Activated CD8-positive, alpha-beta memory T cell treated with anti-CD3 and anti-CD28 coated beads, Interleukin-2, amount 50 U/mL, for 24 hours (primary cell): Measurements from ENCODE around the gene DIP2B.

Experiments
- DNase-seq: peaks from one replicate; pipeline ENCODE4 v3.0.0-alpha.2; 2020; ENCODE audit errors: extremely low read depth

DIP2B gene

DNA sequence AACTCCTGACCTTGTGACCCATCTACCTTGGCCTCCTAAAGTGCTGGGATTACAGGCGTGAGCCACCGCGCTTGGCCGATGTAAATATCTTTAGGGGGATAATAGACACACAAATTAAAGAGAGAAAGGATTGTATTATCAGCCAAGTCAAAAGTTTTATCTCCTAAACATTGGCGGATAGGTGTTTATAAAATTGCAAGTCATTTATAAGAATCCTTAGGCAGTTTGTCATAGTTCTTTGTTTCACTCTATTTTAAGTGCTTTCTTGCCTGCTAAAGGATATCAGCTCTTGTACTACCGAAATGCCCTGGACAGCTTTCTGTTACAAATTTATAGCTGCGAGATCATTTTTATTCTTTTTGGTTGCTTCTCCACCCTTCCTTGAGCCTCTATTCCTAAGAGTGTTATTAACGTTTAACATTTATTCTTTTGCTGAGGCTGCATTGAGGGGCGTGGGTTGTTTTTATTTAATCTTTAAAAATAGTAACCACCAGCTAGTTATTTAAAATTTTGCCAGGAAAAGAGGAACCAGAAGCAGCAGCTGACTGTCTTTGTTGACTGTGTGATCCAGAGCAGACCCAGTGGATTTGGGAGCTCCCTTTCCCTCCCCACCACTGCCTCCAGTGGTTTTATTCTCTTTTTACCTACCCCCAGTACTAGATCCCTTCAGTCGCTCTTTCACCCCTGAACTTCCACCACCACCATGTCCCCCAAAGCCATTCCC lies 106.4 kb downstream of the DIP2B start:
- DNase-seq: no peak

GRCh38 chr12:50612882-50613281 lies 108.1 kb downstream of the DIP2B start:
- DNase-seq: no peak

DNA sequence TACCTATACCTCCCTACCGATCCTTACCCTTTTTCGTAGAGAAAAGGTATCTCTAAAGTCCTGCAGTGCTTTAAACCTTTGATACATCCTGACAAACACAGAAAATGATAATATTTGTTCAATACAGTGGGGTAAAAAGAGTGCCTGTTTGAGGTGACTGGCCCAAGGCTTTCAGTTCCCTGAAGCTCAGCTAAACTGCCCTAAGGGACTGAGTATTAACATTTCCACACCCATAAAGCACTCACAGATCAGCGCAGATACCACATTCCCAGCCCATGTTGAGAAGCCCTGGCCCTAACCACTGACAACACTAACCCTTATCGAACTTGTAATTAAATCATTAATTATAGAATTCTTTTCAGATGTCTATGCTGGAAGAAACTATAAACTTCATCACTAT lies 108.7 kb downstream of the DIP2B start:
- no peak for DNase-seq

DNA sequence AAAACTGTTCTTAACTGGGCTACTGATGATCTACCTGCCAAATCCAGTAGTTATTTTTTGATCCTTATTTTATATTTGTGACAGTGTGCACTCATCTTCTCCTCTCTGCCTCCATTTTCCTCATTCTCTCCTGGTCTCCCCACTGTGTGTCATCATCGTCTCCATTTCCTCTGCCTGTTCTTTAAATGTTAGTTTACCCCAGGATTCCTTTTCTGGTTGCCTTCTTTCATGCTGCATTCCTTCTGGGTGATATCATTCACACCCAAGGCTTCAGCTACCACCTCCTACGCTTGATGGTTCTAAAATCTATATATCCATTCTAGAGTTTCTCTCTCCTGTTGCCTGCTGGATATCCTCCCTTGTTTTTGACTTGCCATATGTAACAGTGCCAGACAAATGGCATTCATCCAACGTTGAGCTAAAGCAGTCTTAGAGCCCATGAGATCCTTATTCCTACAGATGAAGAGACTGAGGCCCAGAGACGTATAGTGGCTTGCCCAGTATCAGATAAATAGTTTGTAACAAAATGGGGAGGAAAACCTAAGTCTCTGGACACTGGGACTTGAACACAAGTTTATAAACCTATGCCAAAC lies 109.5 kb downstream of the DIP2B start:
- no peak for DNase-seq

DNA sequence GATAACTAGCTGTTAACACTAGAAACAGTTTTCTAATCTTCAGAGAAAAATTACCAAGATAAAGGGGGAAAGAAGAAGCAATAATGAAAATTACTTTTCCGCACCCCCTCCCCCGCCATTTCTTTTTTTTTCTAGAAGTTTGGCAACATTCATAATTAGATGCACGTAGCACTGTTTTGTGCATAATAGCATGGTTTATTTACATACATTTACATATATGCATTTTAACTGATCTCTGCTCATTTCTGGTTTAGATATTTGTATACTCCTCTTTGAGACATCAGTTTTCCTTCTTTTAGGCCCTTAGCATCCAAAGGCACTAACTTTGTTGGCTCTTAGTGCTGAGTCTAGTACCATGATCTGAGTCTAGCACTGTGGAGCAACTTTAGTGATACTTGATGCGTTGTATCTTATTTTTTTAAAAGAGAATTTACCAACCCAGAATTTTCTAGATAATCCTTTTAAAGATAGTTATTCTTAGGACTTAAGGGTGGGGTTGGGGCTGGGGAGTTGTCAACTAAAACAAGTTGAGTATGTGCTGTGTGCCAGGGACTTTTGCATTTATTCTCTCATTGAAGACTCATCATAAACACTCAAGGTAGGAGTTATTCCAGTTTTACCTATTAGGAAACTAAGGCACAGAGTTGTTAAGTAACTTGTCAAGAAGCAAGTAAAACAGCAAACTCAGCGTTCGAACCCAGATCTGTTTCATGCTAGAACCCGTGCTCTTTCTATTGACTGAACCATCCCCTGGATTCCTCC lies 110.5 kb downstream of the DIP2B start:
- DNase-seq: no peak

DNA sequence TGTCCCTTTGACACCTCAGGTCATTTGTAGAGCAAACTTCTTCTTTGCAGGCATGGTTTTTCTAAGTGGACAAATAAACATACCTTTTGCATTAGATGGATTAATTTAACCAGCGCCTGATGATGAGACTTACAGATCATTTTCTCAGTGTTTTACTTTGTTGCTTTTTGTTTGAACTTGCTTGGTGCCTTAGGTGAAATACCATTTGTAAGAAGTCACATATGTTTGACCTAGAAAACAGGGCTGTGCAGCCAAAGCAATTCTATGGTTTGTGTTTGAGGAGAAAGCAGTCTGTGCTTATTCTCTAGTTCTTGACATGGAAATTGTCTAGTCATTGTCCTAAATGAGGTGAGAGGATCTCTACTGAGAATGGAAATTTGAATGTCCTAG lies 111.1 kb downstream of the DIP2B start:
- DNase-seq: no peak

GRCh38 chr12:50617657-50618056 lies 112.9 kb downstream of the DIP2B start:
- DNase-seq: no peak

DNA sequence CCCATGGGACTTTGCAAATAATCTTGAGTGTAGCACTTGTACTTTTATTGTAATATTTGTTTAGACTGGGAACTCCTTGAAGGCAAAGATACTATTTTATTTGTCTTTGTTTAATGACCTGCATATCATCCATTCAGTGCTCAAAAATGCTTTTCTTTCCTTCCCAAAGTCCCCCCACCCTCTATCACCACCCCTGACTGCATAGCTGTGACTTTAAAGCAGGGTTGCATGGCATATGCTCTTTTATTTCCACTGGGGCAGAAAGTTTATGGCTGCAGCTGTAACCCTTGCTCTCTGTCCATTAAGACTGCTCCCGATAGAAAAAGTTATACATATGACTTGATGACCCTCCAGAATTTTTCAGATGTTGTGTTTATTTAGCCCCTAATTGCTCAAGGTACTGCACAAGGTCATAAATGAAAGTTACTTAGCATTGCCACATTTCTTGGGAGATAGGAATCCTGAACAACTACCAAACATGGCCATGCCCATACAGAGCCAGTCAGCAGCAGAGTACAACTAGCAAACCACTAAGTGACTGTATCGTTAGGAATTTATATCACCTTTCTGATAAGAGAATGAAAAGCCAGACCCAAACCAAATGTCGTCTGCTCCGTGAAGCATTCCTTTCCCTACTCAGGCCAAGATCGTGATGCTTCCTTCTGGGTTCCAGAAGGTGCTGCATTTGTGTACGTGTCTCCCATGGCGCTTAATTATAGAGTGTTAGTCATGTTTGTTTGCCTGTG lies 114.3 kb downstream of the DIP2B start:
- no peak for DNase-seq

DNA sequence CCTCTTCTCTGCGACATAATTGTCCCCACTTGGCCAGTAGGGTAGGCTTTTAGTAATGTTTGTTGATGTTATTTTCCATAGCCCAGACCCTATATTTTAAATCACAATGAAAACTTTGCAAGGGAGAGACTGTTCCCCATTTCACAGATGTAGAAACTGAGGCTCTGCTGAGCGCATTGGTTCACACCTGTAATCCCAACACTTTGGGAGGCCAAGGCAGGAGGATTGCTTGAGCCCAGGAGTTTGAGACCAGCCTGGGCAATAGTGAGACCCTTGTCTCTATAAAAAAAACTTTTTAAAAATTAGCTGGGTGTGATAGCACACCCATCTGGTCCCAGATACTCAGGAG lies 114.8 kb downstream of the DIP2B start:
- no peak for DNase-seq

DNA sequence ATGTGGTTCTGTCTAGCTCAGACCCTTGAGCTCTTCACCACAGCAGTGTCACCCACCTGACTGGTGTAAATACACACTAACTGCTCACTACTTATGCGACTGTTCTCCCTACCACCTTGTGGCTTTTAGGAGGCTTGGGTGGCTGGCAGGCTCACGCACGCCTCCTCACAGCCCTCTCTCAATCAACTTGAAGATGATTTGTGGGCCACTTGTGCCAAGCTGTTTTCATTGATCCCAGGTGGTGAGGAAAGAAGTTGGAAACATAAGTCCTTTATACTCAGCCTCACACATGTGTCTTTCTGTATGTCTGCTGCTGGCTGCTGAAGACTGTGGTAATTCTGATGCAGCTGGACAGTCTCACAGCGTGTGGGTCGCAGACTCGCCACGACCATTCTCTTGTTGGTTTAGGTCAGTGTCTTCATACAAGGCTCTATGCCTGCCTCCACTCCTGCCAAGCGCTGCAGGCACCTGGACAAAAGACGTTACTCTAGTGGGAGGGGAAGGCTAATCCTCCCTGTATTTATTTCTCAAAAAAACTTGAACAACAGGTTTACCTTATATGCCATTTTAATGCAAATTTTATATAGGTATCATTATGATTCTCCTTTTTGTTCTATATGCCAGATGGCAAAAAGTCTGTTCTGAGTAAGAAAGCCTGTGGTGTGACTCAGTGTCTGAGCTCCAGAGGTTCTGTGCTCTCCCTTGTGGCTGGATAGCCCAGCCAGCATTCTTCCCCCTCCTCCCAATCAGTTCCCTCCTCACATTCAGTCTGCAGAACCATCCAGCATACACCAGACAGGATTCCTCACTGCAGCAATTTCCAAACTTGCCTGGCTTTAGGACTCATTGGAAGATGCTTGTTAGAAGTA lies 115.6 kb downstream of the DIP2B start:
- no peak for DNase-seq

DNA sequence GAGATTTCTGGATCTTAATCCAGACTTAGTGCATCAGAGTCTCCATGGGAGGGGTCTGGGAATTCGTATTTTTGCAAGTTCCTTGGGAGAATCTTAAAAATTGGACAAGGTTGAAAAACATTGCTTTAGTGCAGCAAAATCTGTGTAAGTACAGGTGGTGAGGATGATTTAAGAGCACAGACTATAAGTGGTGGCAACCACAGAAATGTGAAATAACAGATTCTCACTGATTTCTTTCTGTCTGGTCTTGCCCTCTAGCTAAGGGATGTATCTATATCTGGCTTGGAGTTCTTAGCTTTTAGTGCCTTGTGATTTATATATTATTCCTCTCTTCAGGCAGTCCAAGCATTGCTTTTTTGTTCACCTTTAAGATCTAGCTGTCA lies 116.2 kb downstream of the DIP2B start:
- DNase-seq: no peak

DNA sequence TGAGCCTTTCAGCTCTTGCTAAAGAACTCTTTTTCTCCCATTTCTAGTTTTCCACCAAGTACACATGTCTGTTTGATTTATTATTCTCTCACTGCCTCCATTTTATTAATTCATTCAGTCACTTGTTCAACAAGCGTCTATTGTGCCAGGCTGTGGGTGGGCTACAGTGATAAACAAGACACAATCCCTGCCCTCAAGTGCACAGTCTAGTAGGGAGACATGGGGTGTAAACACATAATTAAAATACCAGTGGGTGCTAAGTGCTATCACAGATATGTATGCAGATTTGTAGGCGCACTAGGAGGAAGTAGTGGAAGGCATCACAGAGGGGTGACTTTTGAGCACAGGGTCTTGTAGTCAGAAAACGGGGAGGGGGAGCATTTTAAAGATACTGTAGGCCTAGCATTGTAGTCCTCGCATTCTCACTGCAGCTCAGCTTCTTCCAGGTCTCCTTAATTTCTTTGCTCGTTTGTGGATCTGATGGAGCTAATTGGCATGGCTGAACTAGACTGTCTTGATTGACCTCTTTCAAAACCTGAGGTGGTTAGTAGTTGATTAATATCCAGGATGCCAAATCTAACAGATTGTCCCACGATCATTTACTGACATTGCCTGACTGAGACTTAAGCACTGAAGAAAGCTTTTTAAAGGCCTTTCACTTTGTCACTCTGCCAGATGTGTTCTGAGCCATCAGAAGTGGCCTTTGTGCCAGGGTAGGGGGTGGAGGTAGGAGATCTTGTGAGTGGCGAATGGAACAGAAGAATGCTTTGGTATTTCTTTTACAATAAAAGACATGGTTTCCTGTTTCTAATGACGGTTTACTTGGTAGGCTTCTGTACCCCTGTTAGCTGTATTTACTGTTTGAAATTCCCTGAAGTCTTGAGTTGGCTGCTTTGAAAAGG lies 116.9 kb downstream of the DIP2B start:
- DNase-seq: no peak

- no peak for DNase-seq
These were observed 120.5 kb downstream of the DIP2B start for GRCh38 chr12:50625029-50625925.

DNA sequence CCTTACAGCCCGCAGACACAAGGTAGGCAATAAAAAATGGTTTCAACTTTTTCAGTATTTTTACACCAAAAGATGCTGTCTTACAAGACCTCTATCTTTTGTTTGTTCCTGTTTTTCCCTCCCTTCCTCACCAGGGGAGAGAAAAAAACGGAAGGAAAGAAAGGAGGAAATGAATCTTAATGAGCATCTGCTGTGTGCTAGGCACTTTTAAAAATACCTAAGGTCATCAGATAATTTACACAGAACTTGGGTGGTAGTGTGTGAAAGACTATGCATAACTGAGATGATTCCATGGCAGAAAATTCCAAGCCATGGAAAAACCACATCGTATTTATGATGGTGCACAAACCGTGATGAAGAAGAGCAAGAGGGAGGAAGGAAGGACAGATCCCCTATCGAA lies 121.2 kb downstream of the DIP2B start:
- no peak for DNase-seq

DNA sequence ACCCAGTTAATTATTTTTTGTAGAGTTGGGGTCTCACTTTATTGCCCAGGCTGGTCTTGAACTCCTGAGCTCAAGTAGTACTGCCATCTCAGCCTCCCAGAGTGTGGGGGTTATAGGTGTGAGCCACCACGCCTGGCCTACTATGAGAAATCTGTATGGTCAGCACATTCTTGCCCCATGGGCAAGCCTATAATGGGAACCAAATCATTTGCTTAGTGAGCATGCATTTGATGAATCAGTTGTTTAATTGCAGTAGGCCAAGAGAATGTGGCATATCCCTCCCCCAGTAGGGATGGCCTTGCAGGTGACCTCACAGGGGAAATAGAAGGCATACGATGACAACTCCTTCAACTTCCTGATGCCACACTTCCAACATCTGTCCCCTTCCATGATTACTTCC lies 122.7 kb downstream of the DIP2B start:
- no peak for DNase-seq

GRCh38 chr12:50628394-50628793 lies 123.6 kb downstream of the DIP2B start:
- DNase-seq: no peak

- DNase-seq: no peak
These were observed 129.2 kb downstream of the DIP2B start for GRCh38 chr12:50633955-50634354.

DNA sequence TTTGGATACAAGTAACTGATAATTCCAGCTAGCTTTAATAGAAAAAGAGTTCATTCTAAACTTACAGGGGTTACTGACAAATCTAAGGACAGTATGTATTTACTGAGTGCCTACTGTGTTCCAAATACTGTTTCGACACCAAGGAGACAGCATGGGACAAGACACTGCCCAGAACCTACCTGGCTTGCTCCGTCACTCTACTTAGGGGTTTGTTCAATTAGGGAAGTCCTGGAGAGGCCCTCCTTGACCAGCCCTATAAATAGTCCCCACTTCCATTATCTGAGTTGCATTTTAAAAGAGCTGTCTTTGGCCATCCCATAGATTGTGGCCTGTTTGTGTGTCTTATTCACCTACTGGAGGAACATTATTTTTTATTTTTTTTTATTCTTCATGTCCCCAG lies 129.6 kb downstream of the DIP2B start:
- no peak for DNase-seq

GRCh38 chr12:50635364-50635763 lies 130.6 kb downstream of the DIP2B start:
- DNase-seq: no peak

GRCh38 chr12:50635857-50636256 lies 131.1 kb downstream of the DIP2B start:
- no peak for DNase-seq
